ENCODE data around the gene PLIN1.

The PLIN1 gene

GRCh38 chr15:89670971-89671560 lies 8.1 kb downstream of the PLIN1 start:
- DNase-seq: no peak

DNA sequence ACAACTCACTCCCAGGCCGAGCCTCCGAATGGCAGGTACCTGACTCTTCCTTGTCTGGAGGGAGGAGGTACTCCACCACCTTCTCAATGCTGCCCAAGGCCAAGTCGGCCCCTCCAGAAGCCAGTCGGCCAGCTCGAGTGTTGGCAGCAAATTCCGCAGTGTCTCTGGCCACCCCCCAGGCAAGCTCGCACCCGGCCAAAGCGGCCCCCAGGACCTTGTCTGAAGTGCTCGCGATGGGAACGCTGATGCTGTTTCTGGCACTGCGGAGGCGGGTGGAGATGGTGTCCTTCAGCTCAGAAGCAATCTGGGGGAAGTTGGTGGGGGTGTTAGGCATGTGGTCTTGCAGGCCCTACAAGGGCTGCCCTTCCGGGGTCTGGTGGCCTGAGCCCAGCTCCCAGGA lies 9.2 kb downstream of the PLIN1 start:
- DNase-seq: no peak

DNA sequence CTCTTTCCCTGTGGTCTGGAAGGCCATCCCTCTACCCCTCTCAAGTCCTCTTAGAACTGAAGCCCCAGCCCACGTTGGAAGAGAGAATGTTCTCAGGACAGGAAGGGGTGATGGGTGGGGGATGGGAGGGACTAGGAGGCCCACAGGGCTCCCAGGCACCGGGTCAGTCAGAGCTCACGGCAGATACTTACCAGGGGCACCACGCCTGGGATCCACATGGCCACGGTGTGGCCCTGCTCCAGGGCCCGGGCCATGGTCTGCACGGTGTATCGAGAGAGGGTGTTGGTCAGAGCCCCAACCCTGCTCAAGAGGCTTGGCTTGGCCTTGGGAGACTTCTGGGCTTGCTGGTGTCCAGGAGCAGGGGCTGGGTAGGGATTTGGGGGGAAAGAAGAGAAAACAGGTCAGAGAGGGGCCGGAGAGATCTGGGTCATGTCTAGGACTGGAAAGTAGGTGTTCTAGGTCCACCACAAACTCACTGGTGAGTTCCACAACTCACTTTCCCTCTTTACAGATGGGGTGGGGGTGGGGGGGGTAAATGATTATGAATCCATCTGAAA lies 9.8 kb downstream of the PLIN1 start:
- no peak for DNase-seq

GRCh38 chr15:89668171-89668570 lies 11.0 kb downstream of the PLIN1 start:
- DNase-seq: no peak

- no peak for DNase-seq
Measured at GRCh38 chr15:89667706-89667960, 11.5 kb downstream of the PLIN1 start.

DNA sequence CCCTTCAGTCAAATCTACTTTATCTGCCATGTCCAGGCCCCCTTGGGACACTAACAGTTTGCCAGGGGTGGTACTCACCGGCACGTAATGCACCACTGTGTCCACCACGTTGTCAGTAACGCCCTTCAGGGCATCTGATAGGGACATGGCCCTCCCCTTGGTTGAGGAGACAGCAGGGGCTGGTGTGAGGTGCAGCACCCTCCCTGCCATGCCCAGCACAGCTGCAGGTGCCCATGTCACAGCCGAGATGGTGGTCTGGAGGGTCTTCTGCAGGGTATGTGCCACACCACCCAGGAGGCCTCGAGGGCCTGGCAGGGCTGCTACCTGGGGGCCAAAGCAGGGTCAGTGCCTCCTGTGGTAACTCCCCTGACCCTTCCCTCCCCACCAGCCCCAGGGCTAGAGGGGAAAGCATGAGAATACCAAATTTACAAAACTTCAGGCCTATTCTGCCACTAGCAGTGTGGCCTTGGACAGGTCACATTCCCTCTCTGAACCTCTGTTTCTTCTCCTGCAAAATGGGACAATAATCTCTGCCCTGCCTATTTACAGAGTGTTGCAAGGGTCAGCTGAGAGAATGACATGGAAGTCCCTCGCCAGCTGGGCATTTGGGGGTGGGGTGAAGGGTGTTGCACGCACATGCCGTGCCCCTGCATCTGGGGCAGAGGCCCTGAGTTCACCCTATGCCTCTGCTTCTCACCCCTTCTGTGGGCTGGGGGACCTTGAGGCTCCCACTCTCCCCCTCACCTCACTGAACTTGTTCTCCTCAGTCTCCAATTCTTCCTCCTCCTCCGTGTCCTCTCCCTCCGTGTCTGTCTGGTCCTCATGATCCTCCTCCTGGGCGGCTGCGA lies 12.1 kb downstream of the PLIN1 start:
- no peak for DNase-seq

DNA sequence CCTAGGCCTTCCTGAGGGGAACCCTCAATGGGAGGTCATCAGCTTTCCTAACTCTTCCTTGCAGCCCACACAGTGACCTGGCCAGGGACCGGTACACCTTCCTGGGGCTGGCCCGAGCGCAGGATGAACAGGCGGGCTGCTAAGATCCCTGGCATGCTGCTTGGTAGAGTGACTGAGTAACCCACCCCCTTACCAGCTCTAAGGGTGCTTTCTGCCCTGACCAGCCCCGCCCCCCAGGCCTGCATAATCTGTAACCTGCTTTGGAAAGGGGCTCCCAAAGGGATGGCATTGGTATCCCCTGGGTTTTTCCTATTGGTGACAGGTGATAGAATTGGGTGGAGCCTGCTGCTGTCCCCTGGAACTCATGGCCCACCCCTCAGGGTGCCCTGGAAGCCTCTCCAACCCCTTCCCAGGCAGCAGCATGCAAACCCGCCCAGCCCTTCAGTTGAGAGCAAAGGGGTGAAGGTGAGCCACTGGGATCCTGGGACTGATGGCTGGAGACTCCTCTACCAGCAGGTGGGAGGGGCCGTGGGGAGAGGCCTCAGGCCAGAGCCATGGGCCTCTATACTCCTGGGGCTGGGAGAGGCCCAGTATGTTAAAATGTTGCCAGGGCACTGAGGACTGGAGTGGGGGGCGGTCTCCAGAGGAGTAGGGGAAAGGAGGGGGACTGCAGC lies 12.8 kb downstream of the PLIN1 start:
- no peak for DNase-seq

DNA sequence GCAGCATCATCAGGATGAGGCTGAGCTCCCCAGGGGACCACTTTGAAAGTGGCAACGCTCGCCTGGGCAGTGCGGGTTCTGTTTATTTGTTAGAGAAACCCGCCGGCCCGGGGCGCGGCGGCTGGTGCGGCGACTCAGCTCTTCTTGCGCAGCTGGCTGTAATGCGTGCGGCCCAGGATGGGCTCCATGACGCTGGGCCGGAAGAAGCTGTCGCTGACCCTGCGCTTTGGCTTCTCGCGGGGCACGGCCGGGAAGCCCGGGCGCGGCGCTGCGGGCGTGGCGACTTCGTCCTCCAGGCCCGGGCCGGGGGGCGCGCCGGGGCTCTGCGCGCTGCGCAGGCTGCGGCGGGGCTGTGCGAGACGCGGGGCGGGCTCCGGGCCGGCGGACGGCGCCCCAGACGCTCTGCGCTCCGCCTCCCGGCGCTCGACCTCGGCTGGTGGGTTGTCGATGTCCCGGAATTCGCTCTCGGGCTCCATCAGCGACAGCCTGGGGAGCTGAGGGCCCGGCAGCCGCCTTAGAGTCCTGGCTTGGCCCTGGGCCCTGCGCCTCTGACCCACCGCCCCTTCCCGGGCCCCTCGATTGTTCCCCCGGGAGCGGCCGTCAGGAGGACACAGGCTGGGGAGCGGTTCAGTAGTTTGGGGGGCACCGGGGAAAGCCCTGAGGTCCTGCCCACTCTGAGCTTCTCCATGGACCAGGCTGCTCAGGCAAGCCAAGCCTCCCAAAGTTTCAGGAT lies 13.6 kb downstream of the PLIN1 start:
- peak; percentile 83 for DNase-seq

GRCh38 chr15:89664441-89665350 lies 14.5 kb downstream of the PLIN1 start:
- no peak for DNase-seq

DNA sequence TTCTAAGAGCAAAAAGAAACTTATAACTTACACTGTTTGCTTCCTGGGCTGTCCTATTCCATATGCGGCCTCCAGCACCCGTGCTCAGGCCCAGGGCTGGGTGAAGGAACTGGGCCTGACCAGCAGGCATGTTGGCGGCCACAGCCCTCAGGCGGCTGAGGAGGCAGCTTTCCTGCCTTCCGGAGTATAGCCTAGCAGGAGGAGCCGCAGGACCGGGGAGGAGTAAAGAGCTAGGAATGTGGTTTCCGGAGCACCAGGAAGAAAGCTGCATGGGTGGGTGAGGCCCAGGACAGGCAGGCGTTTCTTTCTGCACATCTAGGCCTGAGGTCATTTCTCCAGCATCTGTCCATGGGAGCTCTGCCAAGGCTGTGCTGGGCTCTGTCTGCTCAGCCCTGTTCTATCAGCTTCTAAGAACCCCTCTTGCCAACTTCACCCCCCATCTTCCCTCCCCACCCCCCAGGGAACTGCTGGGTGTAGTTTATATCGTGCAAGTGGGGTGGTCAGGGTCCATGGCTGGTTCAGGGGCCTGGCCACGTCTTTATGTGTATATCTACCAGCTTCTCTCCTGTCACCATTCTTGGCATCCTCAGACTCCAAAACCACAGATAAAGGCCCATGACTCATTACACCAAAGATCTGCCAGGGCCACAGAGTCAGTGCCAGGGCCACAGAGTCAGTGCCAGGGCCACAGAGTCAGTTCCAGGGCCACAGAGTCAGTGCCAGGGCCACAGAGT lies 16.1 kb downstream of the PLIN1 start:
- peak; percentile 91 for DNase-seq

DNA sequence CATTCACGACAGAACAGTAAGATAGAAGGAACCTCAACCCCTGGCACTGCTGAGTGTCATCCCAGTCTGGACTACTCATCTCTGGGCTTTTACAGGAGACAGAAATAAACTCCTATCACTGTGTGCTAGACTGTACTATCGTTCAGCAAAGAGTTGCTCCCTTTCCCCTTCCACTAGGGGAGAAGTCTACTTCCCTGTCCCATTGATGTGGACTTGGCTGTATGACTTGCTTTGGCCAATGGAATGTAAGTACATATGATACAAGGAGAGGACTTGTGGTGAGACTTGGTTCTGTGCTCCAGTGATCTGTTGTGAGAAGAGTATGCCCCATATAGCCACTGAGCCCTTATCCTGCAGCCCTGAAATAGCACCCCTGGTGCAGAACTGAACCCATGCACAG lies 18.6 kb downstream of the PLIN1 start:
- DNase-seq: no peak

DNA sequence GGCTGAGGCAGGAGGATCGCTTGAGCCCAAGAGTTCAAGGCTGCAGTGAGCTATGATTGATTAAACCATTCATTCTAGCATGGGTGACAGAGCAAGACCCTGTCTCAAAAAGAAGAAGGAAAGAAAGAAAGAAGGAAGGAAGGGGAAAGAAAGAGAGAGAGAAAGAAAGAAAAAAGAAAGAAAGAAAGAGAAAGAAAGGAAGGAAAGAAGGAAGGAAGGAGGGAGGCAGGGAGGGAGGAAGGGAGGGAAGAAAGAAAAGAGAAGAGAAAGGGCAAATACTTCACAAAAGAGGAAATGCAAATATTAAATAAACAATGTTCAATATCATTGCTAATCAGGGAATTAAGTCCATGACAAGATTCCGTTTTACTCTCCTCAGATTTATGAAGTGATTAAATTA lies 19.9 kb downstream of the PLIN1 start:
- DNase-seq: no peak

DNA sequence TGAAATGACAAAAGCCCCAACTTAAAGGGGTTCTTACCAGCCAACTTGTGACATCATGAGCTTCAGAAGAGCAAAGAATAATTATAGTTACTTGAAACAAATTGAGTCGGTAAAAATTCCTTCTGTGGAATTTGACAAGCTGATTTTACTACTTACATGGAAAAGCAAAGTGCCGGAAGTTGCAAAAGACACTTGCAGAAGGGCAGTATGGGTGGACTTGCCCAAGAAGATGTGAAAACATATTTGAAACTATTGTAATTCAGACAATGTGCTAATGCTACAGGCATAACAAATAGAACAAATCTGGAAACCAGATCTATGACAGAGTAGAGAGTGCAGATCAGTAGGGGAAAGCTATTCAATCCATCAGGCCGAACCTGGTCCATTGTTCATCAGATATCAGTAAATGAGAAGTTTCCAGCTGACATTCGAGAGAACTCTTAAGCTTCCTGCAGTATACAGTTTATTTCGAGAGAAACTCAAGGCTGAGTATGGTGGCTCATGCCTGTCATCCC lies 21.4 kb downstream of the PLIN1 start:
- DNase-seq: no peak

DNA sequence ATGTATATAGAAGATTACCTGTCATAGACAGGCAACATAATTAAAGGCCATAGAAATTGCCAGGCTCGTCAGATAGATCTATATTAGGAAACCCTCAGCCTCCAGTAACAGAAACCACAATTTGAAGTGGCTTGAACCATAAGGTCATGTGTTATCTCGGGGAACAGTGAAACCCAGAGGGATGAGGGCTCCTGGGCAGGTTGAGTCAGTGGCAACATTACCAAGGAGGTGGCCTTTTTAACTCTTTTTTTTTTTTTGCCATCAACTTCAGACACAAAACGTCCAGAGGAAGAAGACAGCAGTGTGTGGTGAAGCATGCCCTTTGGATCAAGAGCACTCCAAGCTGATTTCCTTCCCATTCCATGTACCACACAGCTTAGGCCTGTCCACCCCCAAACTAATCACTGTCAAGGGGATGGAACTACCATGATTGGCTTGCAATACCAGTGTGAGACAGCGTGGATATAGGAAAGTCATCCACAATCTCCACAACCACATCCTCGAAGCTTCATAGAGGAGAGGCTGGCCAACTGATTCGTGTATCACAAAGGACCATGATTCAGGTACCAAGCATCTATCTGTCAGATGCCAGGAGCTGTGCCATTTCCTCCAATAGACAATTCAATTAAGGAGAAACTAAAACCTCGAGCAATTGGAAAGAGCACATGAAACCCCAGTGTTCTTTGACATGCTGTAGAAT lies 22.9 kb downstream of the PLIN1 start:
- DNase-seq: no peak

GRCh38 chr15:89654847-89655805 lies 24.0 kb downstream of the PLIN1 start, which contains the start of gene KIF7:
Gene KIF7 (minus strand): TSS chr15:89655467. CDS start chr15:89652930, 2,537 bp downstream.
- peak; percentile 89 for DNase-seq

GRCh38 chr15:89654301-89654761 lies 24.8 kb downstream of the PLIN1 start:
- DNase-seq: no peak

DNA sequence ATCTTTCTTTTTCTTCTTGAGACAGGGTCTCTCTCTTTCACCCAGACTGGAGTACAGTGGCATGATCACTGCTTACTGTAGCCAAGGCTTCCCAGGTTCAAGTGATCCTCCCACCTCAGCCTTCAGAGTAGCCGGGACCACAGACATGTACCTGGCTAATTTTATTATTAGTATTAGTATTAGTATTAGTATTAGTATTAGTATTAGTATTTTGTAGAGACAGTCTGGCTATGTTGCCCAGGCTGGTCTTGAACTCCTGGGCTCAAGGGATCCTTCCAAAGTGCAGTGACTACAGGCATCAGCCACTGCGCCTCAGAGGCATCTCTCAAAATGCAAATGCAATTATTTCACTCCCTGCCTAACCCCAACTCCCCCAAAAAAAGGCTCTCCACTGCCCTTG lies 25.6 kb downstream of the PLIN1 start:
- no peak for DNase-seq

DNA sequence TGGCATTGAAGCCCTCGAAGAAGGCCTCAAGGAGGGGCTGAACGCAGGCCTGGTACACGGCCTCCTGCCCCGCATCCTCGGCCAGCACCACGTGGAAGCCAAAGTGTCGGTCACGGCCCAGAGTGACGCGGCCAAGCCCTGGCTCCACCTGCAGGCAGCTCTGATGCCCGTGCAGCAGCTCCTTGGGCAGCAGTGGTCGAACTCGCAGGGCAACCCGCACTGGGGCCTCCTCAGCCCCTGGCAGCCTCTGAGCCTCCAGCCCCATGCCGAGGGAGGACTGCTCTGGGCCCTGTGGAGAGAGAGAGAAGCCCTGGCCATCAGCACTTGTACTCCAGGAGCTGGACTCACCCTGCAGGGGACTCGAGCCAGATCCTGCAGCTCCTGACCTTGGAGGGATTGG lies 26.5 kb downstream of the PLIN1 start:
- DNase-seq: no peak

DNA sequence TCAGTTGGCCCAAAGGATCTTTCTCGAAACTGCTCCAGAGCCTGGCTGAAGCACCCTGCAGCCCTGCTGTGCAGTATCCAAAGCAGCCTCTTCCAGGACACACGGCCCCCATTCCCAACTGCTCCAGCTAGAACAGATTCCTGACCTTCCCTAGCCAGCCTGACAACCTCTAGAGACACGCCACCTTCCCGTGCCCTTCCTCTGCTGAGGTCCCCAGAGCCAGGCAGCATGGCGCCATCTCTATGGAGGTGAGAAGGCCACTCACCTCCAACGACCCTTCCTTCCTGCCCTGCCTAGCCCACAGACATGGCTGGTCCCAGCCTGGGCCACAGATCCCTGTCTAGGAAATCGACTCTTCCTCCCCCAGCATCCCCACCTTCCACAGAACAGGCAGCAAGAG lies 27.0 kb downstream of the PLIN1 start:
- DNase-seq: no peak

Data from islet precursor cell (in vitro differentiated cells).